WTC11 (cell line): ENCODE results near the gene PTCD3. TPM values are rescaled to one million over a fixed set of nuclear protein-coding genes. Genes with fewer than 3 reads are reported as not detected.

ENCODE experiments used
- ATAC-seq: fragments of 200-7000 bp; cut with Tn5 transposase; 2 replicates; pipeline ENCODE4 v1.10.0; 2021; ENCODE audit warnings: mild to moderate bottlenecking, moderate library complexity
- CTCF ChIA-PET: fragments of 300-600 bp; sonication (Branson Sonifier 250); formaldehyde crosslinking; loops from one replicate; lab custom pipeline; 2021; ENCODE audit warnings: antibody characterized with exemption; lab: Charles Lee
- POLR2A ChIA-PET: fragments of 350-600 bp; sonication (Branson Sonifier 250); formaldehyde crosslinking; loops from one replicate; lab custom pipeline; 2021; ENCODE audit warnings: antibody characterized with exemption; lab: Charles Lee
- DNase-seq: peaks from one replicate; pipeline ENCODE4 v3.0.0; 2021; ENCODE audit warnings: low spot score
- H3K27ac Mint-ChIP-seq: 2 replicates; pipeline ENCODE4 v1.8.0; 2021; ENCODE audit warnings: mixed read lengths
- H3K27me3 Mint-ChIP-seq: 2 replicates; pipeline ENCODE4 v1.8.0; 2021; ENCODE audit warnings: low read depth, mild to moderate bottlenecking, moderate library complexity, mixed read lengths
- H3K36me3 Mint-ChIP-seq: 2 replicates; pipeline ENCODE4 v1.8.0; 2021; ENCODE audit warnings: mixed read lengths
- H3K4me1 Mint-ChIP-seq: 2 replicates; pipeline ENCODE4 v1.8.0; 2022; ENCODE audit warnings: mixed read lengths
- H3K4me3 Mint-ChIP-seq: 2 replicates; pipeline ENCODE4 v1.8.0; 2021; ENCODE audit warnings: mild to moderate bottlenecking, moderate library complexity, mixed read lengths
- H3K9me3 Mint-ChIP-seq: 2 replicates; pipeline ENCODE4 v1.8.0; 2021; ENCODE audit warnings: mixed read lengths
- ESRRA ChIP-seq: sonication (generic); formaldehyde crosslinking; IDR thresholded peaks from 2 replicates; pipeline ENCODE4 v1.8.1; 2022; ENCODE audit warnings: mild to moderate bottlenecking, missing genetic modification reagents, borderline replicate concordance
- FOXP1 ChIP-seq: sonication (generic); formaldehyde crosslinking; IDR thresholded peaks from 2 replicates; pipeline ENCODE4 v1.8.0; 2022; ENCODE audit warnings: missing genetic modification reagents, mild to moderate bottlenecking, moderate library complexity, borderline replicate concordance
- GRHL2 ChIP-seq: fragments of 250-450 bp; sonication (Bioruptor Pico); IDR thresholded peaks from 2 replicates; pipeline ENCODE4 v1.8.0; 2022; ENCODE audit warnings: mild to moderate bottlenecking, moderate library complexity; ENCODE audit not compliant: insufficient replicate concordance, severe bottlenecking
- JUN ChIP-seq: sonication (generic); formaldehyde crosslinking; IDR thresholded peaks from 2 replicates; pipeline ENCODE4 v1.8.0; 2023; ENCODE audit warnings: mild to moderate bottlenecking, missing genetic modification reagents
- MYBL2 ChIP-seq: sonication (generic); formaldehyde crosslinking; IDR thresholded peaks from 2 replicates; pipeline ENCODE4 v1.8.1; 2023; ENCODE audit warnings: mild to moderate bottlenecking, moderate library complexity, missing genetic modification reagents
- NFATC4 ChIP-seq: fragments of 250-450 bp; sonication (Bioruptor Pico); IDR thresholded peaks from 2 replicates; pipeline ENCODE4 v1.9.0; 2021; ENCODE audit warnings: mild to moderate bottlenecking
- NR2C2 ChIP-seq: sonication (generic); formaldehyde crosslinking; IDR thresholded peaks from 2 replicates; pipeline ENCODE4 v1.8.0; 2022; ENCODE audit warnings: mild to moderate bottlenecking, missing genetic modification reagents
- TCF7 ChIP-seq: sonication (generic); formaldehyde crosslinking; IDR thresholded peaks from 2 replicates; pipeline ENCODE4 v1.8.0; 2022; ENCODE audit warnings: mild to moderate bottlenecking, low read depth, missing genetic modification reagents, moderate library complexity
- ZNF219 ChIP-seq: sonication (generic); formaldehyde crosslinking; IDR thresholded peaks from 2 replicates; pipeline ENCODE4 v1.8.0; 2023; ENCODE audit warnings: missing genetic modification reagents, mild to moderate bottlenecking, borderline replicate concordance
- ZNF423 ChIP-seq: fragments of 250-450 bp; sonication (Bioruptor Pico); IDR thresholded peaks from 2 replicates; pipeline ENCODE4 v2.1.2; 2022; ENCODE audit warnings: mild to moderate bottlenecking, moderate library complexity
- total RNA-seq: library from RNA; stranded (reverse); gene quantifications from 3 replicates; pipeline ENCODE4 v1.2.3, GENCODE V29; 2021
- TF ChIP-seq, protein P1 (sequence below): fragments of 200-600 bp; IDR thresholded peaks from 2 replicates; pipeline ENCODE4 v1.8.0; 2022; ENCODE audit warnings: antibody characterized with exemption
- TF ChIP-seq, protein P2 (sequence below): sonication (generic); formaldehyde crosslinking; IDR thresholded peaks from 2 replicates; pipeline ENCODE4 v1.8.1; 2022; ENCODE audit warnings: mild to moderate bottlenecking, missing genetic modification reagents, moderate library complexity, borderline replicate concordance
- TF ChIP-seq, protein P3 (sequence below): fragments of 250-450 bp; sonication (Bioruptor Pico); IDR thresholded peaks from 2 replicates; pipeline ENCODE4 v1.8.0; 2021; ENCODE audit warnings: mild to moderate bottlenecking
- TF ChIP-seq, protein P4 (sequence below): sonication (generic); formaldehyde crosslinking; IDR thresholded peaks from 2 replicates; pipeline ENCODE4 v1.8.1; 2022; ENCODE audit warnings: missing genetic modification reagents, borderline replicate concordance
- TF ChIP-seq, protein P5 (sequence below): fragments of 250-450 bp; sonication (Bioruptor Pico); IDR thresholded peaks from 2 replicates; pipeline ENCODE4 v2.1.2; 2022; ENCODE audit warnings: mild to moderate bottlenecking, moderate library complexity
- TF ChIP-seq, protein P6 (sequence below): sonication (generic); formaldehyde crosslinking; IDR thresholded peaks from 2 replicates; pipeline ENCODE4 v1.8.0; 2022; ENCODE audit warnings: mild to moderate bottlenecking, missing genetic modification reagents
- TF ChIP-seq, protein P7 (sequence below): fragments of 250-450 bp; sonication (Bioruptor Pico); IDR thresholded peaks from 2 replicates; pipeline ENCODE4 v1.9.0; 2021; ENCODE audit warnings: moderate library complexity, mild to moderate bottlenecking, inconsistent platforms, borderline replicate concordance
- TF ChIP-seq, protein P8 (sequence below): sonication (generic); formaldehyde crosslinking; conservative IDR thresholded peaks from 2 replicates; pipeline ENCODE4 v1.8.1; 2022; ENCODE audit warnings: mild to moderate bottlenecking, missing genetic modification reagents

The PTCD3 gene
- total RNA-seq, 1 experiment from 2014 or later = 192 TPM

DNA sequence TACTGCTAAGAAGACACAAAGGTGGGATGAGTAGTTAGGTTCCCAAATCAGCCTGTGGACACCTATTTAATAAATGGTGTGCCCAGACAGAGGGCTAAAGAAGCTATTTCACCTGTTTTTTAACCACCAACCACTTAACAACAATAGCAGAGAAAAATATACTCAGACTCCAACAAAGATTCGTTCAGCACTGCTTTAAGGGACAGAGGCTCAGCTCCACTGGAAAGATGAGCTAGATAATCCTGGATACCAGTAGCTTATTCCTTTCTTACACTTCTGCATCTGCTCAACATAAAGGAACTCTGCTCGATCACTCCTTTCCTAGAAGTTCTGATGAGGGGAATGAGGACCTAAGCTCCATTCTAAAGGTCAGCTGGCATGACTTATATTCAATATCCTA lies 44.5 kb downstream of the PTCD3 start:
- Mint-ChIP-seq H3K27me3 (no peaks in the 10 kb centered on the region), H3K27ac (no peak overlapping the region), H3K4me3 (no peak overlapping the region)
- DNase-seq (no peak), ATAC-seq (no peak)
- CTCF ChIA-PET = interaction anchor here (1.2 to 1.6 kb wide), 2 partner anchors 222 to 513 kb away, joined by 3 to 6 read pairs; no protein-coding TSS in a partner anchor
- TF ChIP-seq, protein P1, sequence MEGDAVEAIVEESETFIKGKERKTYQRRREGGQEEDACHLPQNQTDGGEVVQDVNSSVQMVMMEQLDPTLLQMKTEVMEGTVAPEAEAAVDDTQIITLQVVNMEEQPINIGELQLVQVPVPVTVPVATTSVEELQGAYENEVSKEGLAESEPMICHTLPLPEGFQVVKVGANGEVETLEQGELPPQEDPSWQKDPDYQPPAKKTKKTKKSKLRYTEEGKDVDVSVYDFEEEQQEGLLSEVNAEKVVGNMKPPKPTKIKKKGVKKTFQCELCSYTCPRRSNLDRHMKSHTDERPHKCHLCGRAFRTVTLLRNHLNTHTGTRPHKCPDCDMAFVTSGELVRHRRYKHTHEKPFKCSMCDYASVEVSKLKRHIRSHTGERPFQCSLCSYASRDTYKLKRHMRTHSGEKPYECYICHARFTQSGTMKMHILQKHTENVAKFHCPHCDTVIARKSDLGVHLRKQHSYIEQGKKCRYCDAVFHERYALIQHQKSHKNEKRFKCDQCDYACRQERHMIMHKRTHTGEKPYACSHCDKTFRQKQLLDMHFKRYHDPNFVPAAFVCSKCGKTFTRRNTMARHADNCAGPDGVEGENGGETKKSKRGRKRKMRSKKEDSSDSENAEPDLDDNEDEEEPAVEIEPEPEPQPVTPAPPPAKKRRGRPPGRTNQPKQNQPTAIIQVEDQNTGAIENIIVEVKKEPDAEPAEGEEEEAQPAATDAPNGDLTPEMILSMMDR = no peak
- TF ChIP-seq, protein P2, sequence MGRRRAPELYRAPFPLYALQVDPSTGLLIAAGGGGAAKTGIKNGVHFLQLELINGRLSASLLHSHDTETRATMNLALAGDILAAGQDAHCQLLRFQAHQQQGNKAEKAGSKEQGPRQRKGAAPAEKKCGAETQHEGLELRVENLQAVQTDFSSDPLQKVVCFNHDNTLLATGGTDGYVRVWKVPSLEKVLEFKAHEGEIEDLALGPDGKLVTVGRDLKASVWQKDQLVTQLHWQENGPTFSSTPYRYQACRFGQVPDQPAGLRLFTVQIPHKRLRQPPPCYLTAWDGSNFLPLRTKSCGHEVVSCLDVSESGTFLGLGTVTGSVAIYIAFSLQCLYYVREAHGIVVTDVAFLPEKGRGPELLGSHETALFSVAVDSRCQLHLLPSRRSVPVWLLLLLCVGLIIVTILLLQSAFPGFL (CRISPR knock-in tag) = no peak
- TF ChIP-seq MYBL2 (CRISPR knock-in tag) (no peak), NFATC4 (CRISPR knock-in tag) (no peak), NR2C2 (CRISPR knock-in tag) (no peak), TCF7 (CRISPR knock-in tag) (no peak), ZNF423 (CRISPR knock-in tag) (no peak), ZNF219 (CRISPR knock-in tag) (no peak), GRHL2 (CRISPR knock-in tag) (no peak), JUN (CRISPR knock-in tag) (no peak), ESRRA (CRISPR knock-in tag) (no peak), FOXP1 (CRISPR knock-in tag) (no peak)
- TF ChIP-seq, protein P3, sequence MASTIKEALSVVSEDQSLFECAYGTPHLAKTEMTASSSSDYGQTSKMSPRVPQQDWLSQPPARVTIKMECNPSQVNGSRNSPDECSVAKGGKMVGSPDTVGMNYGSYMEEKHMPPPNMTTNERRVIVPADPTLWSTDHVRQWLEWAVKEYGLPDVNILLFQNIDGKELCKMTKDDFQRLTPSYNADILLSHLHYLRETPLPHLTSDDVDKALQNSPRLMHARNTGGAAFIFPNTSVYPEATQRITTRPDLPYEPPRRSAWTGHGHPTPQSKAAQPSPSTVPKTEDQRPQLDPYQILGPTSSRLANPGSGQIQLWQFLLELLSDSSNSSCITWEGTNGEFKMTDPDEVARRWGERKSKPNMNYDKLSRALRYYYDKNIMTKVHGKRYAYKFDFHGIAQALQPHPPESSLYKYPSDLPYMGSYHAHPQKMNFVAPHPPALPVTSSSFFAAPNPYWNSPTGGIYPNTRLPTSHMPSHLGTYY (CRISPR knock-in tag) = no peak
- TF ChIP-seq, protein P4, sequence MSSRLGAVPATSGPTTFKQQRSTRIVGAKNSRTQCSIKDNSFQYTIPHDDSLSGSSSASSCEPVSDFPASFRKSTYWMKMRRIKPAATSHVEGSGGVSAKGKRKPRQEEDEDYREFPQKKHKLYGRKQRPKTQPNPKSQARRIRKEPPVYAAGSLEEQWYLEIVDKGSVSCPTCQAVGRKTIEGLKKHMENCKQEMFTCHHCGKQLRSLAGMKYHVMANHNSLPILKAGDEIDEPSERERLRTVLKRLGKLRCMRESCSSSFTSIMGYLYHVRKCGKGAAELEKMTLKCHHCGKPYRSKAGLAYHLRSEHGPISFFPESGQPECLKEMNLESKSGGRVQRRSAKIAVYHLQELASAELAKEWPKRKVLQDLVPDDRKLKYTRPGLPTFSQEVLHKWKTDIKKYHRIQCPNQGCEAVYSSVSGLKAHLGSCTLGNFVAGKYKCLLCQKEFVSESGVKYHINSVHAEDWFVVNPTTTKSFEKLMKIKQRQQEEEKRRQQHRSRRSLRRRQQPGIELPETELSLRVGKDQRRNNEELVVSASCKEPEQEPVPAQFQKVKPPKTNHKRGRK (CRISPR knock-in tag) = no peak
- TF ChIP-seq, protein P5, sequence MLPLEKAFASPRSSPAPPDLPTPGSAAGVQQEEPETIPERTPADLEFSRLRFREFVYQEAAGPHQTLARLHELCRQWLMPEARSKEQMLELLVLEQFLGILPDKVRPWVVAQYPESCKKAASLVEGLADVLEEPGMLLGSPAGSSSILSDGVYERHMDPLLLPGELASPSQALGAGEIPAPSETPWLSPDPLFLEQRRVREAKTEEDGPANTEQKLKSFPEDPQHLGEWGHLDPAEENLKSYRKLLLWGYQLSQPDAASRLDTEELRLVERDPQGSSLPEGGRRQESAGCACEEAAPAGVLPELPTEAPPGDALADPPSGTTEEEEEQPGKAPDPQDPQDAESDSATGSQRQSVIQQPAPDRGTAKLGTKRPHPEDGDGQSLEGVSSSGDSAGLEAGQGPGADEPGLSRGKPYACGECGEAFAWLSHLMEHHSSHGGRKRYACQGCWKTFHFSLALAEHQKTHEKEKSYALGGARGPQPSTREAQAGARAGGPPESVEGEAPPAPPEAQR = no peak
- TF ChIP-seq, protein P6, sequence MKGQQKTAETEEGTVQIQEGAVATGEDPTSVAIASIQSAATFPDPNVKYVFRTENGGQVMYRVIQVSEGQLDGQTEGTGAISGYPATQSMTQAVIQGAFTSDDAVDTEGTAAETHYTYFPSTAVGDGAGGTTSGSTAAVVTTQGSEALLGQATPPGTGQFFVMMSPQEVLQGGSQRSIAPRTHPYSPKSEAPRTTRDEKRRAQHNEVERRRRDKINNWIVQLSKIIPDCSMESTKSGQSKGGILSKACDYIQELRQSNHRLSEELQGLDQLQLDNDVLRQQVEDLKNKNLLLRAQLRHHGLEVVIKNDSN (CRISPR knock-in tag) = no peak
- TF ChIP-seq, protein P7, sequence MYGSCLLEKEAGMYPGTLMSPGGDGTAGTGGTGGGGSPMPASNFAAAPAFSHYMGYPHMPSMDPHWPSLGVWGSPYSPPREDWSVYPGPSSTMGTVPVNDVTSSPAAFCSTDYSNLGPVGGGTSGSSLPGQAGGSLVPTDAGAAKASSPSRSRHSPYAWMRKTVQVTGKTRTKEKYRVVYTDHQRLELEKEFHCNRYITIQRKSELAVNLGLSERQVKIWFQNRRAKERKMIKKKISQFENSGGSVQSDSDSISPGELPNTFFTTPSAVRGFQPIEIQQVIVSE (CRISPR knock-in tag) = no peak
- TF ChIP-seq, protein P8, sequence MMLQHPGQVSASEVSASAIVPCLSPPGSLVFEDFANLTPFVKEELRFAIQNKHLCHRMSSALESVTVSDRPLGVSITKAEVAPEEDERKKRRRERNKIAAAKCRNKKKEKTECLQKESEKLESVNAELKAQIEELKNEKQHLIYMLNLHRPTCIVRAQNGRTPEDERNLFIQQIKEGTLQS = no peak
- TF ChIP-seq, all 79 proteins: peak for 0
- no peaks in the 10 kb centered on the region for H3K4me1 Mint-ChIP-seq
- no peaks in the 10 kb centered on the region for H3K9me3 Mint-ChIP-seq
- POLR2A ChIA-PET = interaction anchor here (0.6 to 0.7 kb wide), 2 partner anchors 10 to 498 kb away, joined by 3 to 5 read pairs; no protein-coding TSS in a partner anchor
- H3K36me3 Mint-ChIP-seq = peaks cover 67% of the 10 kb centered on the region
